Measurements from ENCODE around the gene IGF2.

The IGF2 gene

DNA sequence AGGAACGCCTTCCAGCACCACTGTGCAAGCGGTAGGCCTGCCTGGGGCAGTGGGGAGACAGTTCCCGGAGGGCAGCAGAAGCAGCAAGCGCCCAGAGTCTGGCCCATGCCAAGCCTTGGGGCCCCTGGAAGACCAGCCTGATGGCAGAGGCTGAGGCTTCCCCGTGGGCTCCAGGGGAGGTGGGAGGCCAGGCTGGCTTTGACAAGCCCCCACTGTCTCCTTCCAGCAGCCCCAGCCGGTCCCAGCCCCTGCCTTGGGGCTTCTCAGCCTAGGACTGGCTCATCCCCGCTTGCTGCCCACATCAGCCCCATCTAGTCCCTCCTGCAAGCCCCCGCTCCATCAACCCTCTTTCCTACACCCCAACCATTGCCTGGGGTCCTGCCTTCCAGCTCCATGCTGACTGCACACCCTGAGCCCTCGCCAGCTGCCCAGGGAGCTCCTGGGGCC is 46.7 kb downstream of the IGF2 start:
- no peak for DNase-seq (ENCODE audit: low read depth)
- TF ChIP-seq POLR2A (IDR thresholded peaks at IDR 0.05; ENCODE audit: extremely low read depth, insufficient read length): no peak
- TF ChIP-seq, protein P1, sequence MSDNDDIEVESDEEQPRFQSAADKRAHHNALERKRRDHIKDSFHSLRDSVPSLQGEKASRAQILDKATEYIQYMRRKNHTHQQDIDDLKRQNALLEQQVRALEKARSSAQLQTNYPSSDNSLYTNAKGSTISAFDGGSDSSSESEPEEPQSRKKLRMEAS (IDR thresholded peaks at IDR 0.05; ENCODE audit: low read depth, low read length): no peak
- TF ChIP-seq, protein P2, sequence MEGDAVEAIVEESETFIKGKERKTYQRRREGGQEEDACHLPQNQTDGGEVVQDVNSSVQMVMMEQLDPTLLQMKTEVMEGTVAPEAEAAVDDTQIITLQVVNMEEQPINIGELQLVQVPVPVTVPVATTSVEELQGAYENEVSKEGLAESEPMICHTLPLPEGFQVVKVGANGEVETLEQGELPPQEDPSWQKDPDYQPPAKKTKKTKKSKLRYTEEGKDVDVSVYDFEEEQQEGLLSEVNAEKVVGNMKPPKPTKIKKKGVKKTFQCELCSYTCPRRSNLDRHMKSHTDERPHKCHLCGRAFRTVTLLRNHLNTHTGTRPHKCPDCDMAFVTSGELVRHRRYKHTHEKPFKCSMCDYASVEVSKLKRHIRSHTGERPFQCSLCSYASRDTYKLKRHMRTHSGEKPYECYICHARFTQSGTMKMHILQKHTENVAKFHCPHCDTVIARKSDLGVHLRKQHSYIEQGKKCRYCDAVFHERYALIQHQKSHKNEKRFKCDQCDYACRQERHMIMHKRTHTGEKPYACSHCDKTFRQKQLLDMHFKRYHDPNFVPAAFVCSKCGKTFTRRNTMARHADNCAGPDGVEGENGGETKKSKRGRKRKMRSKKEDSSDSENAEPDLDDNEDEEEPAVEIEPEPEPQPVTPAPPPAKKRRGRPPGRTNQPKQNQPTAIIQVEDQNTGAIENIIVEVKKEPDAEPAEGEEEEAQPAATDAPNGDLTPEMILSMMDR (IDR thresholded peaks at IDR 0.05; ENCODE audit: low read depth, low read length): no peak
- TF ChIP-seq MYC (IDR thresholded peaks at IDR 0.05; ENCODE audit: low read depth, low read length): no peak
- H3K4me3 ChIP-seq (ENCODE audit: low read depth, low read length): no peak overlapping the region

DNA sequence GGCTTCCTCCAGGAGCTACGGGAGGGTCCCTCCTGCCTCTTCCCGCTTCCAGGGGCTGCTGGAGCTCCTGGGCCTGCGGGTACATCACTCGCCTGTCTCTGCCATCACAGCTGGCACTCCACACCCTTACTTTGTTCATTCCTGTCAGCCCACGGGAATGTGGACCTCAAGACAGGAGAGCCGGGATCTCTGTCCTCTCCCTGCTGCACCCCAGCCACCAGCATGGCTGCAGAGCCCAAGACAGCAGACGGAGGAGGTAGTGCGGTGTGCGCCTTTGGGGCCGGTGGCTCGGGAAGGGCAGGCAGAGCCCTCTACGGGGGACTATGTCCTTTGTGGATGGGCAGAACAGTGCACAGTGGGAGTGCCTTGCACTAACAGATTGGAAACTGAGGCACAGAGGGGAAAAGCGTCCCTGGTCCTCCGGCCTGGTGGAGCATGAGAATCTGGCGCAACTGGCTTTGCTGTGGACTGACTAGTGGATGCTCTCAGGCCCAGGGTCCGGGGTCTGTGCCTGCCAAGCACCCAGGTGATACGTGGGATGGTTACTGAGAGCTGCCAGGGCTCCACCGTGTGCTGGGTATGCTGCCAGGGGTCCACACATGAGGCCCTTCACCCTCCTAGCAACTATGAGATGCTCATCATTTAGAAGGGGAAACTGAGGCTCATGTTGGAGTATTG is 47.3 kb downstream of the IGF2 start:
- TF ChIP-seq, protein P1 (IDR thresholded peaks at IDR 0.05; ENCODE audit: low read depth, low read length): no peak
- TF ChIP-seq POLR2A (IDR thresholded peaks at IDR 0.05; ENCODE audit: extremely low read depth, insufficient read length) (no peak), MYC (IDR thresholded peaks at IDR 0.05; ENCODE audit: low read depth, low read length) (no peak)
- TF ChIP-seq, protein P2 (IDR thresholded peaks at IDR 0.05; ENCODE audit: low read depth, low read length): no peak
- no peak overlapping the region for H3K4me3 ChIP-seq (ENCODE audit: low read depth, low read length)
- DNase-seq (ENCODE audit: low read depth): no peak

DNA sequence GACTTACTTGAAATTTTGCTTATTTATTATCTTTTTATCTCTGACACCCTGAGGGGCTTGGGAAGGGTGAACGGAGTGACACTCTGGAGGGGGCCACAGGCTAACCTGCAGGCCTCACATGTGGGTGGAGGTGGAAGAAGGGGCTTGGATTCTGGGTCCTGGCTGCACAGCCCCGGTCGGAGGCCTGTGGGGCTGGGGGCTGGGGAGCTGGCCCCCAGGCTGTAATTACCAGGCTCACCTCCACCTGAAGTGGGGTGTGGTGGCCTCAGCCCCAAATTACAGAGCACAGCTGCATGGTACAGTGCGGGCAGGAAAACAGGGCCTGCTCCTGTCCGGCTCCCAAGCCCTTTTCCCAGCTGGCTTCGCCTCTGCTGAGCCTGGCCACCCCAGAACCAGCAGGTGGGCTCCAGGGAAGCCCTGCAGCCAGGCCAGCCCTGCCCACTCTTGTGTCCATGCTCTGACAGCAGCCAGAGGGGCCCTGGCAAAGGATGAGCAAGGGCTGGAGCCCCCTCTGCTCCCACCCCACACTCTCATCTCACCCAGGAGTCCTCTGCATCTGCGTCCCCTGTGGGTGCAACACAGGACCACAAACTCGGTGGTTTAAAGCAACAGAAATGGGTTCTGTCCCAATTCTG is 48.0 kb downstream of the IGF2 start:
- DNase-seq (ENCODE audit: low read depth): no peak
- TF ChIP-seq, protein P1 (IDR thresholded peaks at IDR 0.05; ENCODE audit: low read depth, low read length): no peak
- TF ChIP-seq POLR2A (IDR thresholded peaks at IDR 0.05; ENCODE audit: extremely low read depth, insufficient read length): no peak
- TF ChIP-seq MYC (IDR thresholded peaks at IDR 0.05; ENCODE audit: low read depth, low read length): no peak
- TF ChIP-seq, protein P2 (IDR thresholded peaks at IDR 0.05; ENCODE audit: low read depth, low read length): no peak
- no peak overlapping the region for H3K4me3 ChIP-seq (ENCODE audit: low read depth, low read length)

DNA sequence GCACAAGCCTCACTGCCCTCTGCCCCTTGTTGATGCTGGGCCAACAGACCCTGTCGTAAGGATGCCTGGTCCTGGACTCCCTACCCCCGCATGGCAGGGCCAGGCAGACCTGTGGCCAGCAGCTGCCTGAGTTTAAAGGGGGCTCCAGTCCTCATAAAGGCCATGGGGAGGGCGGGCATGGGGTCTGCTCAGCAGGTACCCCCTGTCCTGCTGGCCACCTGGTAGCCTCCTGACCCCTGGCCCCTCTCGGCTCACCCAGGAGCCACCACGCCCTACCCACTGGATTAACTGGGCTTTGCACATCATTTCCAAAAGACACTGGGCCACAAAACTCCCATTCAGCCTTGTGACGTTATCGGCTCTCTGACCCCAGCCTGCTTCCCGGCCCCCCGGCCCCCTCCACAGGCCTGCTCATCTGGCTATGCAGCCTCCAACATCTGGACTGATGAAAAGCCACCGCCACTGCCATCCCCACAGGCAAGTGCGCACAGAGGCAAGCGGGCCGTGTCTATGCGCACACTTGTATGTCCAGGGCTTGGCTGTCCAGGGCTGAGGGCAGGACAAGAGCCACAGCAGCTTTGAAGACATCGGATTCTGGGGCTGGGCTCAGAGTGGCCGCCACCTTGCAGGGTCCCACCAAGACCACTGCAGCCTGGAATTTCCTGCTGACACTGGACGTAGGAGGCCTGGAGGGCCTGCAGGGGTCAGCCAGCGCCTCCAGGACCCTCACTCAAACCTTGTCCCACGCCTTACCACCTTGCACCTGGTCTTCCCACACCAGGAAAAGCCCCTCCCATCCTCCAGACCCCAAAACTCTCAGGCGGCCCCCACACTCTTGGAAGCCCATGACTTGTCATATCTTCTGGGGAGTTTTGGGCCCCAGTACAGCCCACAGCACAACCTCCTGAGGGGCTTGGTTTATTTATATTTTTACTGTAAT is 48.7 kb downstream of the IGF2 start:
- TF ChIP-seq POLR2A (IDR thresholded peaks at IDR 0.05; ENCODE audit: extremely low read depth, insufficient read length) (no peak), MYC (IDR thresholded peaks at IDR 0.05; ENCODE audit: low read depth, low read length) (no peak)
- TF ChIP-seq, protein P2 (IDR thresholded peaks at IDR 0.05; ENCODE audit: low read depth, low read length): no peak
- TF ChIP-seq, protein P1 (IDR thresholded peaks at IDR 0.05; ENCODE audit: low read depth, low read length): no peak
- no peak overlapping the region for H3K4me3 ChIP-seq (ENCODE audit: low read depth, low read length)
- DNase-seq (ENCODE audit: low read depth): no peak

DNA sequence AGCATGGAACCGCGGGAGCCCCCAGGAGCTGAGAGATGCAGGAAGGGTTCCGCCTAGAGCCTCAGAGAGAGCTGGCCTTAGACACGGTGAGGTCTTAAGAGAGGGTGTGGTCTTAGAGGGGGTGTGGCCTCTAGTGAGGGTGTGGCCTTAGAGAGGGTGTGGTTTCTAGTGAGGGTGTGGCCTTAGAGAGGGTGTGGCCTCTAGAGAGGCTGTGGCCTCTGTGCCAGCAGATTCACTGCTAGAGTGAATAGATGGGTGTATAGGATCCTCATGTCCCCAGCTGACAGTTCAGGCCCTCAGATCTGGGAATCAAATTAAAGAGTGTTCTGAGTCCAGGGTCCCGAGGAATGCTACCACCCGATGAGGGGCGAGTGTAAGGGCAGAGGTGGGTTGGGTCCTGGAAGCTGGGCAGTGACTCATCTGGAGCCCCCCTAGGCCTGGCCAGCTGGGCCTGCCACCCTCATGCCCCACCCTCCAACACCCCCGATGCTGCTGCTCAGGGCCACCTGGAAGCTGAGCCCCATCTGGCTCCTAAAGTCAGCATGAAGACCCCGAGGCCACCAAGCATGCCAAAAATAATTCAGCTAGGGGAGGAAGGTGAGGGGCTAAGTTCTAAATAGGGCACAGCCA is 49.5 kb downstream of the IGF2 start:
- H3K4me3 ChIP-seq (ENCODE audit: low read depth, low read length): no peak overlapping the region
- peak; percentile 80 for DNase-seq (ENCODE audit: low read depth)
- TF ChIP-seq POLR2A (IDR thresholded peaks at IDR 0.05; ENCODE audit: extremely low read depth, insufficient read length) (no peak), MYC (IDR thresholded peaks at IDR 0.05; ENCODE audit: low read depth, low read length) (no peak)
- TF ChIP-seq, protein P2 (IDR thresholded peaks at IDR 0.05; ENCODE audit: low read depth, low read length): no peak
- TF ChIP-seq, protein P1 (IDR thresholded peaks at IDR 0.05; ENCODE audit: low read depth, low read length): no peak
